SK-N-SH treated with all-trans-retinoic acid at 6 μM for 48 hours (cell line): Measurements from ENCODE around the gene ZBTB49.

Experiments
- ATAC-seq: fragments of 200-7000 bp; cut with Tn5 transposase; 3 replicates; pipeline ENCODE4 v1.9.1; 2020; ENCODE audit warnings: mild to moderate bottlenecking, moderate library complexity
- ARNTL ChIP-seq: fragments of 450-650 bp; formaldehyde crosslinking; IDR thresholded peaks from 2 replicates; pipeline ENCODE4 v1.5.0; 2020; ENCODE audit warnings: low read depth, mild to moderate bottlenecking, moderate library complexity, borderline replicate concordance
- BACH2 ChIP-seq: fragments of 250-450 bp; sonication (Bioruptor Pico); IDR thresholded peaks from 2 replicates; pipeline ENCODE4 v1.9.0; 2021; ENCODE audit warnings: mild to moderate bottlenecking, borderline replicate concordance
- CREB5 ChIP-seq: fragments of 250-450 bp; sonication (Bioruptor Pico); IDR thresholded peaks from 2 replicates; pipeline ENCODE4 v1.5.1; 2020; ENCODE audit warnings: low read depth, mild to moderate bottlenecking, moderate library complexity
- CSDC2 ChIP-seq: fragments of 250-450 bp; sonication (Bioruptor Pico); IDR thresholded peaks from 2 replicates; pipeline ENCODE4 v1.5.0; 2020; ENCODE audit warnings: mild to moderate bottlenecking, moderate library complexity
- CSRNP3 ChIP-seq: fragments of 250-450 bp; sonication (Bioruptor Pico); IDR thresholded peaks from 2 replicates; pipeline ENCODE4 v1.5.1; 2021; ENCODE audit warnings: mild to moderate bottlenecking, moderate library complexity
- ESRRG ChIP-seq: fragments of 250-450 bp; sonication (Bioruptor Pico); IDR thresholded peaks from 2 replicates; pipeline ENCODE4 v1.6.1; 2021; ENCODE audit warnings: mild to moderate bottlenecking
- GLIS3 ChIP-seq: fragments of 250-450 bp; sonication (Bioruptor Pico); IDR thresholded peaks from 2 replicates; pipeline ENCODE4 v1.5.0; 2020; ENCODE audit warnings: mild to moderate bottlenecking, moderate library complexity
- ISL1 ChIP-seq: fragments of 250-450 bp; sonication (Bioruptor Pico); IDR thresholded peaks from 2 replicates; pipeline ENCODE4 v2.1.2; 2022; ENCODE audit warnings: mild to moderate bottlenecking, moderate library complexity
- OSR1 ChIP-seq: fragments of 250-450 bp; sonication (Bioruptor Pico); IDR thresholded peaks from 2 replicates; pipeline ENCODE4 v1.8.0; 2022; ENCODE audit warnings: moderate library complexity, mild to moderate bottlenecking, inconsistent platforms
- PPARA ChIP-seq: fragments of 250-450 bp; sonication (Bioruptor Pico); IDR thresholded peaks from 2 replicates; pipeline ENCODE4 v1.5.0; 2020; ENCODE audit warnings: mild to moderate bottlenecking, borderline replicate concordance
- RARB ChIP-seq: fragments of 250-450 bp; sonication (Bioruptor Pico); IDR thresholded peaks from 2 replicates; pipeline ENCODE4 v1.8.0; 2021; ENCODE audit warnings: mild to moderate bottlenecking, moderate library complexity
- TCF4 ChIP-seq: fragments of 250-450 bp; sonication (Bioruptor Pico); IDR thresholded peaks from 2 replicates; pipeline ENCODE4 v1.8.0; 2021; ENCODE audit warnings: mild to moderate bottlenecking, moderate library complexity, borderline replicate concordance
- TOX ChIP-seq: fragments of 250-450 bp; sonication (Bioruptor Pico); IDR thresholded peaks from 2 replicates; pipeline ENCODE4 v1.8.0; 2021; ENCODE audit warnings: mild to moderate bottlenecking, moderate library complexity, borderline replicate concordance
- TSHZ2 ChIP-seq: fragments of 250-450 bp; sonication (Bioruptor Pico); IDR thresholded peaks from 2 replicates; pipeline ENCODE4 v1.5.0; 2020; ENCODE audit warnings: mild to moderate bottlenecking, moderate library complexity
- ZC3H10 ChIP-seq: fragments of 250-450 bp; sonication (Bioruptor Pico); IDR thresholded peaks from 2 replicates; pipeline ENCODE4 v1.5.1; 2021; ENCODE audit warnings: mild to moderate bottlenecking, moderate library complexity
- ZFP3 ChIP-seq: fragments of 250-450 bp; sonication (Bioruptor Pico); IDR thresholded peaks from 2 replicates; pipeline ENCODE4 v1.5.0; 2020; ENCODE audit warnings: mild to moderate bottlenecking, moderate library complexity
- ZFP30 ChIP-seq: fragments of 450-650 bp; formaldehyde crosslinking; IDR thresholded peaks from 2 replicates; pipeline ENCODE4 v1.5.0; 2022; ENCODE audit warnings: mild to moderate bottlenecking, moderate library complexity
- ZNF70 ChIP-seq: fragments of 450-650 bp; formaldehyde crosslinking; IDR thresholded peaks from 2 replicates; pipeline ENCODE4 v1.5.0; 2020; ENCODE audit warnings: mild to moderate bottlenecking, moderate library complexity
- ZNF8 ChIP-seq: fragments of 450-650 bp; formaldehyde crosslinking; IDR thresholded peaks from 2 replicates; pipeline ENCODE4 v1.5.0; 2020; ENCODE audit warnings: mild to moderate bottlenecking, moderate library complexity
- TF ChIP-seq, protein P1 (sequence below): fragments of 250-450 bp; sonication (Bioruptor Pico); IDR thresholded peaks from 2 replicates; pipeline ENCODE4 v1.8.0; 2020; ENCODE audit warnings: mild to moderate bottlenecking, moderate library complexity, borderline replicate concordance
- TF ChIP-seq, protein P2 (sequence below): fragments of 250-450 bp; sonication (Bioruptor Pico); IDR thresholded peaks from 2 replicates; pipeline ENCODE4 v1.8.0; 2021; ENCODE audit warnings: low read depth, mild to moderate bottlenecking, moderate library complexity, borderline replicate concordance

ZBTB49 gene

DNA sequence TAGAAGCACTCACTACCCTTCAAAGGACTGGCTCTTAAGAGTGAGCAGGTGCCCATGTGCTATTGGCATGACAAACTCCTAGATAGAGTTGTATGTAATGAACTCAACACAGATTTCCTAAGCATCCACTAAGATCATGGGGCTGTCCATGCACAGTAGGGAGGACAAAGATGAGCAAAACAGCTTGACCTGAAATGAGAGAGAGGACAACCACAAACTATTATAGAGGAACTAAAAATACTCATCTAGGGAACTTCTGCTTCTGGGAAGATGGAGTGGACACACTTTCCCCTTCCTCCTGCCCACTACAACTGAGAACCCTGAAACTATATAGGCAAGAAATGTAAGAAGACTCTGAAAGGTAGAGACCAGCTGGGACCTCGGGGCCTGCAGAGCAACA is 21.3 kb upstream of the ZBTB49 start (continued):
- TF ChIP-seq, protein P1, sequence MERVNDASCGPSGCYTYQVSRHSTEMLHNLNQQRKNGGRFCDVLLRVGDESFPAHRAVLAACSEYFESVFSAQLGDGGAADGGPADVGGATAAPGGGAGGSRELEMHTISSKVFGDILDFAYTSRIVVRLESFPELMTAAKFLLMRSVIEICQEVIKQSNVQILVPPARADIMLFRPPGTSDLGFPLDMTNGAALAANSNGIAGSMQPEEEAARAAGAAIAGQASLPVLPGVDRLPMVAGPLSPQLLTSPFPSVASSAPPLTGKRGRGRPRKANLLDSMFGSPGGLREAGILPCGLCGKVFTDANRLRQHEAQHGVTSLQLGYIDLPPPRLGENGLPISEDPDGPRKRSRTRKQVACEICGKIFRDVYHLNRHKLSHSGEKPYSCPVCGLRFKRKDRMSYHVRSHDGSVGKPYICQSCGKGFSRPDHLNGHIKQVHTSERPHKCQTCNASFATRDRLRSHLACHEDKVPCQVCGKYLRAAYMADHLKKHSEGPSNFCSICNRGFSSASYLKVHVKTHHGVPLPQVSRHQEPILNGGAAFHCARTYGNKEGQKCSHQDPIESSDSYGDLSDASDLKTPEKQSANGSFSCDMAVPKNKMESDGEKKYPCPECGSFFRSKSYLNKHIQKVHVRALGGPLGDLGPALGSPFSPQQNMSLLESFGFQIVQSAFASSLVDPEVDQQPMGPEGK (CRISPR knock-in tag), result no peak
- TF ChIP-seq ZFP3 (CRISPR knock-in tag), result no peak
- no peak for TF ChIP-seq ZNF70 (CRISPR knock-in tag)
- TF ChIP-seq, protein P2, sequence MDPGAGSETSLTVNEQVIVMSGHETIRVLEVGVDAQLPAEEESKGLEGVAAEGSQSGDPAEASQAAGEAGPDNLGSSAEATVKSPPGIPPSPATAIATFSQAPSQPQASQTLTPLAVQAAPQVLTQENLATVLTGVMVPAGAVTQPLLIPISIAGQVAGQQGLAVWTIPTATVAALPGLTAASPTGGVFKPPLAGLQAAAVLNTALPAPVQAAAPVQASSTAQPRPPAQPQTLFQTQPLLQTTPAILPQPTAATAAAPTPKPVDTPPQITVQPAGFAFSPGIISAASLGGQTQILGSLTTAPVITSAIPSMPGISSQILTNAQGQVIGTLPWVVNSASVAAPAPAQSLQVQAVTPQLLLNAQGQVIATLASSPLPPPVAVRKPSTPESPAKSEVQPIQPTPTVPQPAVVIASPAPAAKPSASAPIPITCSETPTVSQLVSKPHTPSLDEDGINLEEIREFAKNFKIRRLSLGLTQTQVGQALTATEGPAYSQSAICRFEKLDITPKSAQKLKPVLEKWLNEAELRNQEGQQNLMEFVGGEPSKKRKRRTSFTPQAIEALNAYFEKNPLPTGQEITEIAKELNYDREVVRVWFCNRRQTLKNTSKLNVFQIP (CRISPR knock-in tag), result no peak
- no peak for TF ChIP-seq TOX (CRISPR knock-in tag)
- TF ChIP-seq ESRRG (CRISPR knock-in tag), result no peak
- no peak for TF ChIP-seq GLIS3 (CRISPR knock-in tag)
- no peak for TF ChIP-seq RARB (CRISPR knock-in tag)
- no peak for TF ChIP-seq ISL1 (CRISPR knock-in tag)
- TF ChIP-seq, all 23 proteins: peak for 0

GRCh38 chr4:4269331-4269731 is 20.7 kb upstream of the ZBTB49 start:
- no peak for TF ChIP-seq ARNTL (CRISPR knock-in tag)
- TF ChIP-seq TSHZ2 (CRISPR knock-in tag), result no peak
- no peak for TF ChIP-seq CSDC2 (CRISPR knock-in tag)
- no peak for TF ChIP-seq ZC3H10 (CRISPR knock-in tag)
- TF ChIP-seq, protein P2 (CRISPR knock-in tag), result no peak
- TF ChIP-seq CREB5 (CRISPR knock-in tag), result no peak
- no peak for TF ChIP-seq CSRNP3 (CRISPR knock-in tag)
- no peak for TF ChIP-seq ZNF8 (CRISPR knock-in tag)
- TF ChIP-seq ISL1 (CRISPR knock-in tag), result no peak
- no peak for TF ChIP-seq TCF4 (CRISPR knock-in tag)
- TF ChIP-seq PPARA, result no peak
- no peak for TF ChIP-seq ZFP3 (CRISPR knock-in tag)
- TF ChIP-seq OSR1 (CRISPR knock-in tag), result no peak
- TF ChIP-seq RARB (CRISPR knock-in tag), result no peak
- ATAC-seq, result no peak

DNA sequence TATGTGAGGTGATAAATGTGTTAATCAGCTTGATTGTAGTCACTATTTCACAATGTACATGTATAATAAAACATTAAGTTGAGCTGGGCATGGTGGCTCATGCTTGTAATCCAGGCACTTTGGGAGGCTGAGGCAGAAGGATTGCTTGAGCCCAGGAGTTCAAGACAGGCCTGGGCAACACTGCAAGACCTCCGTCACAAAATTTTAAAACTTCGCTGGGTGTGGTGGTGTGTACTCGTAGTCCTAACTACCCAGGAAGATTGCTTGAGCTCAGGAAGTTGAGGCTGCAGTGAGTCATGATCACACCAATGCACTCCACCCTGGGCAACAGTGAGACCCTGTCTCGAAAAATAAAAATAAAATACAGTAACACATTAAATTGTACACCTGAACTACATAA is 20.2 kb upstream of the ZBTB49 start:
- ATAC-seq, result no peak
- TF ChIP-seq BACH2 (CRISPR knock-in tag) (no peak), ZFP30 (CRISPR knock-in tag) (no peak), ISL1 (CRISPR knock-in tag) (no peak)
